HG03060 (cell line): ENCODE data around the gene WFDC2.

Experiments
- ATAC-seq: cut with Tn5 transposase; IDR thresholded peaks from one replicate; pipeline ENCODE4 v1.9.1; 2021; ENCODE audit warnings: low read depth, moderate number of reproducible peaks; ENCODE audit not compliant: unreplicated experiment

Gene WFDC2, protein sequence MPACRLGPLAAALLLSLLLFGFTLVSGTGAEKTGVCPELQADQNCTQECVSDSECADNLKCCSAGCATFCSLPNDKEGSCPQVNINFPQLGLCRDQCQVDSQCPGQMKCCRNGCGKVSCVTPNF

DNA sequence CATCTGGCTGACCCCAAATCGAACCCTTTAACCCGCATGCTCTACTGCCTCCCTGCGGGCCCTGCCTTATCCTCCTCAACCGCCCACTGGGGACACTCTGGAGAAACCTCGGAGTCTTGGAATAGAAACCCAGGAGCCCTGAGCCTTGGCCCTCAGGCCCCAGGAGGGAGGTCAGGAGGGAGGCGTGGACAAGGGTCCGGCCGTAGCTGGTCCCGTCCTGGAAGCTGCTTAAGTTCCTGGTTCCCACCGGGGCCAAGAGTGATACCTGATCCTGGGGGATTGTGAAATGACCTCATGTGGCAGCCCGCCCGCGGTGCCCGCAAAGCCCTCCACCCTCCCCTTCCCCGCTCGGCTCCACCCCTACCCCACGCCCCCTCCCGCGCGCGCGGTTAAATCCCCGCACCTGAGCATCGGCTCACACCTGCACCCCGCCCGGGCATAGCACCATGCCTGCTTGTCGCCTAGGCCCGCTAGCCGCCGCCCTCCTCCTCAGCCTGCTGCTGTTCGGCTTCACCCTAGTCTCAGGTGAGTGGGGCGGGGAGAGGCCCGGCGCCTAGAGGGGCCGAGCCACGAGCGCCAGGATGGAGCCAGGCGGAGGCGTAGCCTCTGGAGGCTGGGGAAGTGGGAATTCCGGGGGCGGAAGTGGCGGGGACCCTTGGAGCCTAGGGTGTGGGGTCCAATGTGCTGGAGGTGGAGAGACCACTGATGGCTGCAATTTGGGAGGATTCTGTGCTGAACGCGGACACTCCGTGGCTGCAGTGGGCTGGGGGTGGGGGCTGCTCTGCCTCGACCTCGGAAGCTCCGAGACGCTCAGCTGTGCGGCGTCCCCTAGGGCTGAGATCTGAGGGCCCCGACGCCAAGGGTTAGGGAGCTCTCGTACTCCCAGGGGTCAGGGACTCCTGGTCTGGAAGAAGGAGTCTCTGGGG is at the start of gene WFDC2:
TSS of gene WFDC2 (plus strand) at position 418 of the 926 bp plus-strand sequence. CDS start at position 447, 29 bp downstream.
- no peak for ATAC-seq

GRCh38 chr20:45420125-45420524 is 49.4 kb upstream of the WFDC2 start:
- no peak for ATAC-seq

DNA sequence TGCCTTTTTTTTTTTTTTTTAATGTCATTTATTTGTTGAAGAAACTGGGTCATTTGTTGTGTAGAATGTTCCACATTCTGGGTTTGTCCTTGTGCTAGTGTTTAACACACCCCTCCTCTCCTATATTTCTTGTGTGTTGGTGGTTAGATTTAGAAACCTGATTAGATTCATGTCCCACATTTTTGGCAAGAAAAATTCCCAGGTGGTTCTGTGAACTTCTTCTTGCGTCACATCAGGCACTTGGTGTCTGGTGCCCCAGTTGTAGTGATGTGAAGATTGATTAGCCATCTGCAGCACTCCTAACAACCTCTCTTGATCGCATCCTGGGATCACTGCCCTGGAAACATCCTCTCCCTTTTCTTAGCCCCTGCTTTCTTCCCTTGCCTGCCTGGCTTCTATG is 45.9 kb upstream of the WFDC2 start:
- no peak for ATAC-seq

DNA sequence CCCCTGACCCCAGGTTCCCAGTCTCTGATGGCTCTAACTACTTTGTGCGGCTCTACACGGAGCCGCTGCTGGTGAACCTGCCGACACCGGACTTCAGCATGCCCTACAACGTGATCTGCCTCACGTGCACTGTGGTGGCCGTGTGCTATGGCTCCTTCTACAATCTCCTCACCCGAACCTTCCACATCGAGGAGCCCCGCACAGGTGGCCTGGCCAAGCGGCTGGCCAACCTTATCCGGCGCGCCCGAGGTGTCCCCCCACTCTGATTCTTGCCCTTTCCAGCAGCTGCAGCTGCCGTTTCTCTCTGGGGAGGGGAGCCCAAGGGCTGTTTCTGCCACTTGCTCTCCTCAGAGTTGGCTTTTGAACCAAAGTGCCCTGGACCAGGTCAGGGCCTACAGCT is 44.0 kb upstream of the WFDC2 start:
- ATAC-seq: no peak

DNA sequence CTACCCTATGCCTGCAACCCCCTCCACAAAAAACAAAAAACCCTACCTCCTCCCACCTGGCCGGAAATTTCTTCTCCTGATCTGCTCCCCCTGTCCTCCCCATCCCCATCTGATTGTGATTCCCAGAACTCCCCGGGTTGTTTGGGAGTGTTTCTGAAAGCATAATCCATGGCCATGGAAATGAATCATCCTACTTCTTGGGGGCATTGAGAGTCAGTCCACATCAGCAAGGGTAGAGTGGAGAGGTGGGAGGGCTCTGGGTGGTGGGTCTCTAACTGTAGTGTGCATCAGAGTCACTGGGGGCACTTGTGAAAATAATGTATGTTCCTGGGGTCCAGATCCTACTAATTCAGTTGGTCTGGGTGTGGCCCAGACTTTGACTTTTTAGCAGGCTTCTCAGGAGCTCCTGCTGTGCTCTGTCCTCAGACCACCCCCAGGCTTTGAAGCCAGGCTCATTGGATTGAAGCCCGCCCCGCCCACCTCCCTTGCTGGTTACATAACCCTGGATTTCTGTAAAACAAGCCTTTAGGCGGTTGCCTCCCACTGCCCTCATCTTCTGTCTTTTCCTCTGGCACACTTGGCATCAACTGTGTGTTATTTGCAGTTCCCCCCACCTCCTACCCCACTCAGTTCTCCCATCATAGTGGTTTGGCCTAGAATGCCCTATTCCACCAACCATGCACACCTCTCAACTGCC is 43.1 kb upstream of the WFDC2 start:
- no peak for ATAC-seq

DNA sequence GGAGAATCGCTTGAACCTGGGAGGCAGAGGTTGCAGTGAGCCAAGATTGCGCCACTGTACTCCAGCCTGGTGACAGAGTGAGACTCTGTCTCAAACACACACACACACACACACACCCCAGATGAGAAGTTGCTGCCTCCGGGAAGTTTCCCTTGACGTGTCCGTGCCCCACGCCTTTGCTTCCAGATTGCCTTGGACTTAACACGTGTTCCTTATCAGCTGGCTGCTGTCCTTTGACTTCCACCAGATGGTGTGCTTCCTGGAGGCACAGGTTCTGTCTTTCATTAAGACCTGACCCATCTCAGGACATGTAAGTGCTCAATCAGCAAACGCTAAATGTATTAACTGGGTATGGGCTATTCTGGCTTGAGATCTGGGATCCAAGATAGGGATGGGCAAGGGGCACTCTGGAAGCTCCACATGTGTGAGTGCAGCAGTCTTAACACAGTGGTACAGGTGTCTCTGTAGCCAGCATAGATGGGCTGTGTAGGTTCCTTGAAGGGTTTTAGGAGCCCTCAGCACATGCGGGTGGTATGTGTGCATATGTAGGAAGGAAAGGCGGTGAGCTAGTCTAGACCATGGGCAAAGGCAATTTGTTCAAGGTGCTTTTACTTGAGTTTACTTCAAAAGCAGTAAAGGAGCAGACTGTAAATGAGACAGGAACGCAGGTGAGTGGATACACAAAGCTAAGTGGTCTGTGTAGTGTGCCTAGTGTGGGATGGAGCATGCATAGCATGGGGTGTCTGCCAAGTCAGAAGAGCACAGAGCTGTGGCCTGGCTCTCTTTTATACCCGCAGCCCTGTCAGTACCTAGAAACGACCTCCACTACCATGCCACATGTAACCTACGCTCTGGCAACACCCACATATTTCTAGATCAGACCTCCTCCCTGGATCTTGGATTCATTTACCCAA is 42.1 kb upstream of the WFDC2 start:
- no peak for ATAC-seq

- no peak for ATAC-seq
Measured at GRCh38 chr20:45429618-45430017, 39.9 kb upstream of the WFDC2 start.

GRCh38 chr20:45432294-45432693 is 37.3 kb upstream of the WFDC2 start:
- ATAC-seq: peak; percentile 85

DNA sequence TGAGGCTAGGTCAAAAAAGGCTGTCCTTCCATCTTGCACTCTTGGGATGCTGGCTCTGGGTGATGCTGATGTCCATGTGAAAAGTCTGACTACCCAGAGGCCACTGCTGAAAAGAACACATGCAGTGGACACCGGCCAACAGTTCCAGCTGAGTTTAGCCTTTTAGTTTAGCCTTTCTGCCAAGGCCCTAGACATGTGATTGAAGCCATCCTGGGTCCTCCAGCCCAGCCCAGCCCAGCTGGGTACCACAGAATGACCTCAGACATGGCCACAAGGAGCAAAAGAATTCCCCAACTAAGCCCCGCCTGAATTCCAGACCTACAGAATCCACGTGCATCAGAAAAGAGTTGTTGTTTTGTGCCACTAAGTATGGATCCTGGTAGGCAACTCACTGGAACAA is 36.2 kb upstream of the WFDC2 start:
- no peak for ATAC-seq

DNA sequence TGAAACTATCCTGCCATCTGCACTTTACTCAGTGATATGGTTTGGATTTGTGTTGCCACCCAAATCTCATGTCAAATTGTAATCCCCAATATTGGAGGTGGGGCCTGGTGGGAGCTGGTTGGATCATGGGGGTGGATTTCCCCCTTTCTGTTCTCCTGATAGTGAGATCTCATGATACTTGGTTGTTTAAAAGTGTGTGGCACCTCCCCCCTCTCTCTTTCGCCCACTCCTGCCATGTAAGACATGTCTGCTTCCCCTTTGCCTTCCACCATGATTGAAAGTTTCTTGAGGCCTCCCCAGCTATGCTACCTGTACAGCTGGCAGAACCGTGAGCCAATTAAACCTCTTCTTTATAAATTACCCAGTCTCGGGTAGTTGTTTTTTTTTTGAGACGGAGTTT is 35.6 kb upstream of the WFDC2 start:
- ATAC-seq: no peak

DNA sequence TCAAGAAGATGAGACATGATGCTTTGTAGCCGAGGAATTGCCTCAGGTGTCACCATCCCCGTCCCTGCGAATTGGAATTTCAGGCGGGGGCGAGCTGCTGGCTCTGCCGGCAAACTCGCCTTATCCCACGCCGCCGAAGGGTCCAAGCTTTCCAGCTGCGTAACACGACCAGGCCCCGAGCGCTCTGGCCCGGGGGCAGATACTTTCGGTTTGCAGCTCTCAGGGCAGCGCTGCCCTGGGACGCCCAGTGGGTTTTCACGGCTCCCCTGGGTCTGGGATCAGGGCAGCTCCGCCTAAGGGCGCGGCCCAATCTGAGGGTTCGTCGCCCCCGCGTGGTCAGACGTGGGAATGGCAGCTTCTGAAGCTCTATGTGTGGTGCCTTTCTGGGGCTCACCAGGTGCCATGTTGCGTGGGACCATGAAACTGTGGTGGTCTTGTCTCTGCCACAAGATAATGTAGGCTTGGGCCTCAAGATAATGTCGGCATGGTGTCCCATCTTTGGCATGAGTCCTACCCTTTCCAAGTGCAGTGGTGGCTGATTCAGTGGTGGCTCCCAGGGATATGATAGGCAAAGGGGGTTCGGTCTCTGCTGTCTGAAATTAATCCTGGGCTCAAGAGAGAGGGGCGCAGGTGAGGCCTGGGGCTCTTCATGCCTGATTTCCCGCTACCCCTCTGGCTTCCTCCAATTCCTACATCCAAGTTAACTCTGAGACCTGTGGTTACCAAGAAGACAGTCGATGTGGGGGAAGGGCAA is 32.6 kb upstream of the WFDC2 start:
- ATAC-seq: no peak

- no peak for ATAC-seq
Measured at GRCh38 chr20:45440424-45440823, 29.1 kb upstream of the WFDC2 start.

DNA sequence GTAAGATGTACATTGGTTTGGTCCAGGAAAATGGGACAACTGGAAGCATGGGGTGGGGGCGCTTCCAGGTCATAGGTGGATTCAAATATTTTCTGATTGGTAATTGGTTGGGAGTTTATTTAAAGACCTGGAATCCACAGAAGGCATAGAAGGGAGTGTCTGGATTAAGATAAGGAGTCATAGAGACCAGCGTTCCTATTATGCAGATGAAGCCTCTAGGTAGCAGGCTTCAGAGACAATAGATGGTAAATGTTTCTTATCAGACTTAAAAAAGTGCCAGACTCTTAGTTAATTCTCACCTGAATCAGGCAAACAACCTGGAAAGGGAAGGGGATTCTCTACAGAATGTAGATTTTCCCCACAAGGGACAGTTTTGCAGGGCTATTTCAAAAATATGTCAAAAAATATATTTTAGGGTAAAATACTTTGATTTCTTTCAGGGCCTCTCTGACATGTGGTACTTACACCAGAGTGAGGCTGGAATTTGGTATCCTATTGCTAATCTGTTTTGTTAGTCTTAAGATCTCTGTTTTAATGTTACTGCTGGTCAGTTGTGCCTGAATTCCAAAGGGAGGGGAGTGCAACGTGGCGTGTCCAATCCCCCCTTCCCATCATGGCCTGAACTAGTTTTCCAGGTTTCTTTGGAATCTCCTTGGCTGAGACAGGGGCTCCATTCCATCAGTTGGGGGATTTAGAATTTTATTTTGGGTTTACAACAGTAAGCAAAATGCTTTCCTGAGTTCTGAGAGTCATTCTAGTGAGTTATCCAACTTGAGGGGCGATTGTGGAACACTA is 28.5 kb upstream of the WFDC2 start:
- no peak for ATAC-seq

DNA sequence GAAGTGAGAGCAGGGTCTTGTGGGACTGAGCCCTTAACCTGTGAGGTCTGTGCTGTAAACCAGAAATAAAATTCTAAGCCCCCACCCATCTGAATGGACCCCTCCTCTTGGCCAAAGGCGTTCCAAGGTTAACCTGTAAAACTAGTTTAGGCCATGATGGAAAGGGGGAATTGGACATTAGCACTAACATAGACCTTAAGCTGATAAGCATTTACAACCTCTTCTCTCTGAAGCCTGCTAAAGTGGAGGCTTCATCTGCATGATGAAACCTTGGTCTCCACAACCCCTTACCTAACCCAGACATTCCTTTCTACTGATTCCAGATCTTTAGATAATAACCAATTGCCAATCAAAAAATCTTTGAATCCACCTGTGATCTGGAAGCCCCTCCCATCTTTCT is 27.8 kb upstream of the WFDC2 start:
- ATAC-seq: no peak

GRCh38 chr20:45444050-45444449 is 25.5 kb upstream of the WFDC2 start:
- no peak for ATAC-seq

GRCh38 chr20:45445805-45446562 is 23.6 kb upstream of the WFDC2 start:
- no peak for ATAC-seq

DNA sequence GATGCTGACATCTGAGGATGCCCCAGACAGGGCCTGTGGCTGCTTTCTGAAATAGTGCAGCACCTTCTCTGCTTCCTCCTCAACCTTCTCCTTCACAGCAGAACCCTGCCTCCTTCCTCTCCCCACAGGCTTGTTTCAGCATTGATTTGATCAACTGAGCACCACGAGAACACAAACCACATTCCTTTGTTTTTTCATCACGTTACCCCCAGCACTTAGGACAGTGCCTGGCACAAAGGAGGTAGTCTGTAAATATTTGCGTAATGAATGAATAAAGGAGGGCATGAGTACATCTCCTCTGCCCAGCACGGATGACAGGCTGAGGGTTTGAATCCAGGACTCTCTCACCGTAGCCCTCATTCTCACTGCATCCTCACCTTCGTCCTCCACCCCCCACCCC is 21.3 kb upstream of the WFDC2 start:
- no peak for ATAC-seq

GRCh38 chr20:45449528-45449927 is 20.0 kb upstream of the WFDC2 start:
- ATAC-seq: no peak
